GM13976 (cell line): ENCODE results near the gene MFSD8.

Experiments used
- DNase-seq: peaks from one replicate; pipeline ENCODE4 v3.0.0; 2012; ENCODE audit warnings: low spot score
- in situ Hi-C: fragments of 300-500 bp; cut with MboI; formaldehyde crosslinking; loops from one replicate; pipeline ENCODE4 v1.12.0; 2022; ENCODE audit warnings: low sequenced_read_pairs, mixed read lengths, inconsistent platforms; ENCODE audit not compliant: unreplicated experiment
- TF ChIP-seq, protein P1 (sequence below): IDR thresholded peaks from 2 replicates; pipeline ENCODE4 v1.5.1; 2012; ENCODE audit warnings: borderline replicate concordance, mild to moderate bottlenecking; ENCODE audit not compliant: insufficient read depth; ENCODE audit errors: extremely low read depth, missing control alignments, control extremely low read depth

The MFSD8 gene

GRCh38 chr4:127870688-127871087 lies 94.3 kb downstream of the MFSD8 start:
- no peak for DNase-seq
- in situ Hi-C loops, result no loop called here
- TF ChIP-seq, protein P1, sequence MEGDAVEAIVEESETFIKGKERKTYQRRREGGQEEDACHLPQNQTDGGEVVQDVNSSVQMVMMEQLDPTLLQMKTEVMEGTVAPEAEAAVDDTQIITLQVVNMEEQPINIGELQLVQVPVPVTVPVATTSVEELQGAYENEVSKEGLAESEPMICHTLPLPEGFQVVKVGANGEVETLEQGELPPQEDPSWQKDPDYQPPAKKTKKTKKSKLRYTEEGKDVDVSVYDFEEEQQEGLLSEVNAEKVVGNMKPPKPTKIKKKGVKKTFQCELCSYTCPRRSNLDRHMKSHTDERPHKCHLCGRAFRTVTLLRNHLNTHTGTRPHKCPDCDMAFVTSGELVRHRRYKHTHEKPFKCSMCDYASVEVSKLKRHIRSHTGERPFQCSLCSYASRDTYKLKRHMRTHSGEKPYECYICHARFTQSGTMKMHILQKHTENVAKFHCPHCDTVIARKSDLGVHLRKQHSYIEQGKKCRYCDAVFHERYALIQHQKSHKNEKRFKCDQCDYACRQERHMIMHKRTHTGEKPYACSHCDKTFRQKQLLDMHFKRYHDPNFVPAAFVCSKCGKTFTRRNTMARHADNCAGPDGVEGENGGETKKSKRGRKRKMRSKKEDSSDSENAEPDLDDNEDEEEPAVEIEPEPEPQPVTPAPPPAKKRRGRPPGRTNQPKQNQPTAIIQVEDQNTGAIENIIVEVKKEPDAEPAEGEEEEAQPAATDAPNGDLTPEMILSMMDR, result no peak

- DNase-seq, result no peak
- in situ Hi-C loops, result no loop called here
- TF ChIP-seq, protein P1, result no peak
These were observed 94.7 kb downstream of the MFSD8 start for GRCh38 chr4:127870281-127870680.

GRCh38 chr4:127868196-127868595 lies 96.8 kb downstream of the MFSD8 start:
- TF ChIP-seq, protein P1, result no peak
- in situ Hi-C loops, result no loop called here
- DNase-seq, result no peak
